Type B pancreatic cell (in vitro differentiated cells): ENCODE results near the gene ACAA1. TPM values are rescaled to one million over a fixed set of nuclear protein-coding genes. Genes with fewer than 3 reads are reported as not detected.
A peak's percentile ranks its signal among the peaks of the same experiment; 100 is the strongest.

ENCODE experiments used
- DNase-seq: peaks from one replicate; pipeline ENCODE4 v3.0.0; 2021; ENCODE audit warnings: mixed read lengths; ENCODE audit not compliant: unreplicated experiment; ENCODE audit errors: extremely low spot score
- H3K27ac Mint-ChIP-seq: 2 replicates; pipeline ENCODE4 v1.8.0; 2021; ENCODE audit warnings: mild to moderate bottlenecking, mixed read lengths
- H3K27me3 Mint-ChIP-seq: 2 replicates; pipeline ENCODE4 v1.8.0; 2021; ENCODE audit warnings: mixed read lengths
- H3K36me3 Mint-ChIP-seq: 2 replicates; pipeline ENCODE4 v1.8.0; 2021; ENCODE audit warnings: mixed read lengths
- H3K4me1 Mint-ChIP-seq: one replicate; pipeline ENCODE4 v1.8.0; 2021; ENCODE audit warnings: mixed read lengths; ENCODE audit not compliant: unreplicated experiment
- H3K4me3 Mint-ChIP-seq: 2 replicates; pipeline ENCODE4 v1.8.0; 2021; ENCODE audit warnings: mild to moderate bottlenecking, mixed read lengths
- H3K9me3 Mint-ChIP-seq: 2 replicates; pipeline ENCODE4 v1.8.0; 2021; ENCODE audit warnings: mixed read lengths
- total RNA-seq: library from RNA; stranded (reverse); gene quantifications from 2 replicates; pipeline ENCODE4 v1.2.1, GENCODE V29; 2021; ENCODE audit warnings: low replicate concordance
- TF ChIP-seq, protein P1 (sequence below): fragments of 200-600 bp; sonication (generic); conservative IDR thresholded peaks from 2 replicates; pipeline ENCODE4 v1.5.0; 2021; ENCODE audit warnings: antibody characterized with exemption, mild to moderate bottlenecking

Gene ACAA1
- total RNA-seq, 1 donor from 2014 or later = 81.2 TPM

DNA sequence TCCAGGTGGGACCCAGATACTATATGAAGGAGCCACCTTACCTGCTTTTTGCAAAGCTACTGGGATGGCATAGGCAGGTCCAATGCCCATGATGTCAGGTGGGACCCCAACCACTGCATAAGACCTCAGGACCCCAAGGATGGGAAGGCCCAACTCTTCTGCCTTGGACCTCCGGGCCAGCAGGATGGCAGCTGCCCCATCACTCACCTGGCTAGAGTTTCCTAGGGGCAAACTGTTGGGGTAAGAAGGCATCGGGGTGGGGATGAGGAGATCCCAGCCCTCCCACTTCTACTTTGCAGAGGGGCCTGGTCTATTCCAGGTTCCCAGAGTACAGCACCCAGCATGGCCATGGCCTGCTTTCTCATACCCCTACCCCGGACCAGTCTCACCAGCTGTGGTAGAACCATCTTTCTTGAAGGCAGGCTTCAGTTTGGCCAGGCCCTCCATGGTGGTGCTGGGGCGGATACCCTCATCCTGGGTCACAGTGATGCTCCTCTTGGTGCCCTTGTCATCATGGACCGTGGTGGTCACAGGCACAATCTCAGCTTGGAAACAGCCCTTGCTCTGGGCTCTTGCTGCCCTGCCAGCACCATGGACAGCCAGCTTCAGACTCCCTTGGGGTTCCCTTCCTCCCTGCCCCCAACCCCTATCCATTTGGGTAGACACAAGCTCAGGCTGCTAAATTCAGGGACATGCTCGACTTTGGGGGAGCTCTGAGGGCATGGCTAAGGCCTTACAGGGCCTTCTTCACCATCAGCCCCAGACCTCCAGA is 10.6 kb downstream of the ACAA1 start:
- Mint-ChIP-seq H3K9me3 (no peaks in the 10 kb centered on the region), H3K27me3 (no peaks in the 10 kb centered on the region), H3K4me1 (no peaks in the 10 kb centered on the region), H3K36me3 (peaks cover 24% of the 10 kb centered on the region), H3K4me3 (no peak overlapping the region), H3K27ac (no peak overlapping the region)
- TF ChIP-seq, protein P1, sequence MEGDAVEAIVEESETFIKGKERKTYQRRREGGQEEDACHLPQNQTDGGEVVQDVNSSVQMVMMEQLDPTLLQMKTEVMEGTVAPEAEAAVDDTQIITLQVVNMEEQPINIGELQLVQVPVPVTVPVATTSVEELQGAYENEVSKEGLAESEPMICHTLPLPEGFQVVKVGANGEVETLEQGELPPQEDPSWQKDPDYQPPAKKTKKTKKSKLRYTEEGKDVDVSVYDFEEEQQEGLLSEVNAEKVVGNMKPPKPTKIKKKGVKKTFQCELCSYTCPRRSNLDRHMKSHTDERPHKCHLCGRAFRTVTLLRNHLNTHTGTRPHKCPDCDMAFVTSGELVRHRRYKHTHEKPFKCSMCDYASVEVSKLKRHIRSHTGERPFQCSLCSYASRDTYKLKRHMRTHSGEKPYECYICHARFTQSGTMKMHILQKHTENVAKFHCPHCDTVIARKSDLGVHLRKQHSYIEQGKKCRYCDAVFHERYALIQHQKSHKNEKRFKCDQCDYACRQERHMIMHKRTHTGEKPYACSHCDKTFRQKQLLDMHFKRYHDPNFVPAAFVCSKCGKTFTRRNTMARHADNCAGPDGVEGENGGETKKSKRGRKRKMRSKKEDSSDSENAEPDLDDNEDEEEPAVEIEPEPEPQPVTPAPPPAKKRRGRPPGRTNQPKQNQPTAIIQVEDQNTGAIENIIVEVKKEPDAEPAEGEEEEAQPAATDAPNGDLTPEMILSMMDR = no peak
- DNase-seq = peak; percentile 55

- Mint-ChIP-seq H3K9me3 (no peaks in the 10 kb centered on the region), H3K27me3 (no peaks in the 10 kb centered on the region), H3K36me3 (peaks cover 24% of the 10 kb centered on the region), H3K27ac (peak overlapping the region; percentile 54), H3K4me1 (no peaks in the 10 kb centered on the region), H3K4me3 (no peak overlapping the region)
- peak; percentile 55 for DNase-seq
- TF ChIP-seq, protein P1 = no peak
These were observed 11.4 kb downstream of the ACAA1 start for GRCh38 chr3:38125305-38126120.

DNA sequence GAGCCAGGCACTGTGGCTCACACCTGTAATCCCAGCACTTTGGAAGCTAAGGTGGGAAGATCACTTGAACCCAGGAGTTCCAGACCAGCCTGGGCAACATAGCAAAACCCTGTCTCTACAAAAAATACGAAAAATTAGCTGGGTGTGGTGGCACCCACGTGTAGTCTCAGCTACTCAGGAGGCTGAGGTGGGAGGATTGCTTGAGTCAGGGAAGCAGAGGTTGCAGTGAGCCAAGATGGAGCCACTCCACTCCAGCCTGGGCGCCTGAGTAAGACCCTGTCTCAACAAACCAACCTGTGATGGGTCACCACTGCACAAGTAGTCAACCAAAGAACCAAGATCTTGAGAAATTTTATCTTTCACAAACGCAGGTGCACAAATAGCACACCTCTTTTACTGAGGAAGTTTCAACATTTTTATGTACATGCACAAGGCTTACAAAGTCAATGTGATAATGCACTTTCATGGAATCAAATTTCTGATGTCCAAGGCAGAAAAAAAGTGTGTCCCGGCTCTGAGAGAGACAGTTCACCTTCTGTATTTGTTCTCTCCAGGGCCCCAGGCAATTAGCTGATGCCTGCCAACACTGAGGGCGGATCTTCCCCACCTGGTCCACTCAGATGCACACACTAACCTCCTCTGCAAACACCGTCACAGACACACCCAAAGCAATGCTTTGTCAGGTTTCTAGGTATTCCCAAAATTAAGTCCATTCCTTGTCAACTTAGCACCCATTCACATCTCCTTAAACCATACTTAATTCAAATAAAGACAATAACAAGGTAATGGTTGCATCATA is 12.4 kb downstream of the ACAA1 start:
- no peaks in the 10 kb centered on the region for H3K4me1 Mint-ChIP-seq
- no peaks in the 10 kb centered on the region for H3K9me3 Mint-ChIP-seq
- H3K36me3 Mint-ChIP-seq = peaks cover 18% of the 10 kb centered on the region
- peak; percentile 43 for DNase-seq
- no peak overlapping the region for H3K4me3 Mint-ChIP-seq
- H3K27me3 Mint-ChIP-seq = no peaks in the 10 kb centered on the region
- TF ChIP-seq, protein P1 = no peak
- H3K27ac Mint-ChIP-seq = peak overlapping the region; percentile 54

- Mint-ChIP-seq H3K27me3 (no peaks in the 10 kb centered on the region), H3K4me3 (no peak overlapping the region), H3K9me3 (no peaks in the 10 kb centered on the region), H3K4me1 (no peaks in the 10 kb centered on the region), H3K36me3 (peaks cover 15% of the 10 kb centered on the region), H3K27ac (no peak overlapping the region)
- TF ChIP-seq, protein P1 = no peak
- DNase-seq = peak; percentile 48
These were observed 14.1 kb downstream of the ACAA1 start for GRCh38 chr3:38122712-38123290.

DNA sequence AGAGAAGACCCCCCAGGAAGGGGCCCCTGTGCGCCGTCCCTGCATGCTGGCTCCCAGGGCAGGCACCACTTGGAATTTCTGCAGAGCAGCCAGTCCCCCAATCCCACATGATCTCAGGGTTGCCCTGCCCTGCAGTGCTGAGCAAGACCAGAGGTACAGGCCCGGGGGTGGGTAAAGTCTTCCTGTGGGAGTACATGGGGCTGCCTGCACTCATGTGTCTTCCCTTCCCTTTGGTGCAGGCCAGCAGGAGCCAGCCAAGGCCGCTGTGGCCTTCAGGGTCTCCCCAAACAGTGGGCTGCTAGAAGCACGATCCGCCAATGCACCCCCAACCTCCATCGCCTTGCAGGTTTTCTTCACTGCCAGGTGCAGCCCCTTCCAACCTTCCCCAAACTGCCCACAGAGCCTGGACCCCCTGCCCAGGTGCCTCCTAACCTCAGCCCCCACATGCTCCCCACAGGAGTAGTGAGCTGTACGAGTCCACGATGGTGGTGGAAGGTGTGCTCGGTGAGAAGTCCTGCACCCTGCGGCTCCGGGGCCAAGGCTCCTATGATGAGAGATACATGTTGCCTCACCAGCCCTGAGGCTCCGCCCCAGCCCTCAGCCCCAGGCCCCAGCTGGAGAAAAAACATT is 15.0 kb downstream of the ACAA1 start:
- TF ChIP-seq, protein P1 = no peak
- Mint-ChIP-seq H3K36me3 (peaks cover 15% of the 10 kb centered on the region), H3K27ac (no peak overlapping the region), H3K4me1 (no peaks in the 10 kb centered on the region), H3K27me3 (no peaks in the 10 kb centered on the region), H3K9me3 (no peaks in the 10 kb centered on the region), H3K4me3 (no peak overlapping the region)
- peak; percentile 59 for DNase-seq
